CD4-positive, alpha-beta T cell (primary cell): ENCODE measurements around the gene LILRA5. TPM values are rescaled to one million over a fixed set of nuclear protein-coding genes. Genes with fewer than 3 reads are reported as not detected.
A peak's percentile ranks its signal among the peaks of the same experiment; 100 is the strongest.

Experiments
- ATAC-seq: fragments of 200-7000 bp; cut with Tn5 transposase; one replicate; pipeline ENCODE4 v1.10.0; 2022; ENCODE audit warnings: mild to moderate bottlenecking; ENCODE audit not compliant: poor library complexity
- CTCF ChIA-PET: fragments of 350-600 bp; sonication (Branson Sonifier 250); formaldehyde crosslinking; loops from one replicate; lab custom pipeline; 2021; ENCODE audit warnings: antibody characterized with exemption, inconsistent platforms; lab: Charles Lee
- POLR2A ChIA-PET: fragments of 350-600 bp; sonication (Branson Sonifier 250); formaldehyde crosslinking; loops from one replicate; lab custom pipeline; 2021; ENCODE audit warnings: antibody characterized with exemption, inconsistent platforms; lab: Charles Lee
- DNase-seq, 14 experiments: peaks; one replicate each; pipeline ENCODE4 v3.0.0-alpha.2; 2013 to 2020; ENCODE audit warnings: mixed read lengths in 2 of 14
- H3K27ac ChIP-seq, 2 donors: one replicate each; pipeline versions ENCODE4 v1.5.1 to v1.7.0; 2013; ENCODE audit warnings: low read length in 2 of 2, low read depth in 1 of 2, mild to moderate bottlenecking in 1 of 2
- H3K27me3 ChIP-seq, 2 experiments: 1 replicate in 1 of 2; 2 replicates in 1 of 2; pipeline versions ENCODE4 v1.6.1 to v1.7.0; 2013; ENCODE audit warnings: low read length in 2 of 2, control low read depth in 1 of 2, mild to moderate bottlenecking in 1 of 2, moderate library complexity in 1 of 2; ENCODE audit not compliant: insufficient read depth in 2 of 2, control insufficient read depth in 1 of 2
- H3K36me3 ChIP-seq: one replicate; pipeline ENCODE4 v1.6.1; 2013; ENCODE audit warnings: low read length, control low read depth; ENCODE audit not compliant: insufficient read depth
- H3K4me1 ChIP-seq: one replicate; pipeline ENCODE4 v1.6.1; 2013; ENCODE audit warnings: low read length, control low read depth; ENCODE audit not compliant: insufficient read depth
- H3K4me3 ChIP-seq: one replicate; pipeline ENCODE4 v1.5.1; 2013; ENCODE audit warnings: mild to moderate bottlenecking, low read length, moderate library complexity
- H3K9me3 ChIP-seq, 2 experiments: 1 replicate in 1 of 2; 2 replicates in 1 of 2; pipeline versions ENCODE4 v1.6.1 to v1.7.0; 2013; ENCODE audit warnings: low read length in 2 of 2, mild to moderate bottlenecking in 2 of 2, control low read depth in 1 of 2, moderate library complexity in 1 of 2; ENCODE audit not compliant: control insufficient read depth in 1 of 2, insufficient read depth in 1 of 2
- H3K27ac Mint-ChIP-seq: one replicate; pipeline ENCODE4 v1.8.0; 2020; ENCODE audit warnings: mixed read lengths
- H3K27me3 Mint-ChIP-seq: one replicate; pipeline ENCODE4 v1.8.0; 2021; ENCODE audit warnings: mixed read lengths
- H3K36me3 Mint-ChIP-seq: one replicate; pipeline ENCODE4 v1.8.0; 2021; ENCODE audit warnings: low read depth, mixed read lengths
- H3K4me1 Mint-ChIP-seq: one replicate; pipeline ENCODE4 v1.8.0; 2021; ENCODE audit warnings: low read depth, mixed read lengths
- H3K4me3 Mint-ChIP-seq: one replicate; pipeline ENCODE4 v1.8.0; 2020; ENCODE audit warnings: mild to moderate bottlenecking, mixed read lengths
- H3K9me3 Mint-ChIP-seq: one replicate; pipeline ENCODE4 v1.8.0; 2020; ENCODE audit warnings: mixed read lengths
- CTCF ChIP-seq: fragments of 200-600 bp; IDR thresholded peaks from one replicate; pipeline ENCODE4 v1.8.0; 2022; ENCODE audit warnings: antibody characterized with exemption, mild to moderate bottlenecking
- intact Hi-C, 2 experiments: fragments of 100-400 bp; cut with DNase I in 1 of 2; cut with micrococcal nuclease in 1 of 2; formaldehyde crosslinking; loops; one replicate each; pipeline versions ENCODE4 v1.15.1 to v1.9.0; 2023 to 2025; cut with DNase I, micrococcal nuclease
- total RNA-seq, 174 experiments: library from RNA in 2 of 174; stranded (reverse) in 2 of 174; gene quantifications; one replicate each; pipeline ENCODE4 v1.2.3 and lab custom pipeline; 2021 to 2026

The LILRA5 gene
- total RNA-seq, 2 experiments from 2014 or later = 1.5 TPM

- DNase-seq (no peak), ATAC-seq (no peak)
- Histone ChIP-seq H3K36me3 (peaks cover 42% of the 10 kb centered on the region), H3K27ac (no peak overlapping the region), H3K4me1 (peaks cover 21% of the 10 kb centered on the region), H3K9me3 (no peaks in the 10 kb centered on the region), H3K4me3 (no peak overlapping the region), H3K27me3 (no peaks in the 10 kb centered on the region)
- H3K4me1 Mint-ChIP-seq = peaks cover 25% of the 10 kb centered on the region
- peaks cover 14% of the 10 kb centered on the region for H3K36me3 Mint-ChIP-seq
- no peak overlapping the region for H3K4me3 Mint-ChIP-seq
- H3K27ac Mint-ChIP-seq = no peak overlapping the region
- no peaks in the 10 kb centered on the region for H3K9me3 Mint-ChIP-seq
- ChIA-PET POLR2A (interaction anchor here (1.3 kb wide), 1 partner anchor 21 kb away, joined by 4 read pairs; no protein-coding TSS in a partner anchor), CTCF (no interaction called here)
- H3K27me3 Mint-ChIP-seq = no peaks in the 10 kb centered on the region
- TF ChIP-seq CTCF = no peak
- intact Hi-C loops = loop anchor here in 1 of 2 experiments (2.0 kb wide), 1 partner anchor 31 kb away; no protein-coding TSS in a partner anchor
Observed at GRCh38 chr19:54357381-54357780, 44.4 kb upstream of the LILRA5 start.

- ATAC-seq (no peak), DNase-seq (peak in 1 of 14 experiments; percentile 6)
- Histone ChIP-seq H3K27me3 (no peaks in the 10 kb centered on the region), H3K4me3 (no peak overlapping the region), H3K9me3 (no peaks in the 10 kb centered on the region), H3K36me3 (peaks cover 42% of the 10 kb centered on the region), H3K4me1 (peaks cover 18% of the 10 kb centered on the region), H3K27ac (peak overlapping the region in 1 of 2 donors; percentile 2)
- Mint-ChIP-seq H3K27me3 (no peaks in the 10 kb centered on the region), H3K4me3 (no peak overlapping the region), H3K36me3 (peaks cover 6% of the 10 kb centered on the region), H3K4me1 (peaks cover 17% of the 10 kb centered on the region), H3K27ac (no peak overlapping the region), H3K9me3 (no peaks in the 10 kb centered on the region)
- POLR2A ChIA-PET = interaction anchor here (1.3 kb wide), 1 partner anchor 22 kb away, joined by 4 read pairs; no protein-coding TSS in a partner anchor
- intact Hi-C loops = loop anchor here in 1 of 2 experiments (2.0 kb wide), 1 partner anchor 32 kb away; no protein-coding TSS in a partner anchor
- TF ChIP-seq CTCF = no peak
- CTCF ChIA-PET = no interaction called here
Observed at GRCh38 chr19:54356444-54357056, 43.6 kb upstream of the LILRA5 start.

DNA sequence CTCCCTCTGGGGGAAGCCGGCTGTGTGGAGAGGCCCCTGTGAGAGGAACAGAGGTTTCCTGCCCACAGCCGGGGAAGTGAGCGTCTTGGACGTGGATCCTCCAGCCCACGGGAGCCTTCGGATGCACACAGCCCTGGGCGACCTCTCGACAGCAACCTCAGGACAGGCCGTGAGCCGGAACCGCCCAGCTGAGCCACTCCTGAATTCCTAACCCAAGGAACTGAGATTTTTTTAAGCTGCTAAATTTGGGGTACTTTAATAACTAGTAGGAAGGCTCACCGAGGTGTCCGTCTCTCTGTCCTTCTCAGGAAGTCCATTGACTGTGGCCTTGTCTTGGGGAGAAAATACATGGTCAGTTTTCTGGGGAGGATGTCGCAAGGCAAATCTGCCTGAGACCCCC is 42.7 kb upstream of the LILRA5 start:
- ChIA-PET CTCF (no interaction called here), POLR2A (no interaction called here)
- DNase-seq (peak in 1 of 14 experiments; percentile 13), ATAC-seq (no peak)
- H3K9me3 ChIP-seq = no peaks in the 10 kb centered on the region
- H3K4me3 ChIP-seq = no peak overlapping the region
- TF ChIP-seq CTCF = no peak
- H3K4me1 ChIP-seq = peaks cover 10% of the 10 kb centered on the region
- Mint-ChIP-seq H3K9me3 (no peaks in the 10 kb centered on the region), H3K4me3 (no peak overlapping the region), H3K27me3 (no peaks in the 10 kb centered on the region), H3K27ac (no peak overlapping the region), H3K4me1 (peaks cover 8% of the 10 kb centered on the region), H3K36me3 (peaks cover 5% of the 10 kb centered on the region)
- intact Hi-C loops = loop anchor here in 1 of 2 experiments (2.0 kb wide), 2 partner anchors 29 to 33 kb away; no protein-coding TSS in a partner anchor
- no peak overlapping the region for H3K27ac ChIP-seq
- H3K27me3 ChIP-seq = no peaks in the 10 kb centered on the region
- peaks cover 37% of the 10 kb centered on the region for H3K36me3 ChIP-seq
